Middle frontal gyrus (tissue), 1 donor: ENCODE measurements around the gene TMEM53.
"Not testable (repeated sequence)": the region's sequence is repeated elsewhere in the genome, so short reads cannot be mapped to it uniquely, and the experiment has no call there.

ENCODE experiments used
- DNase-seq: peaks from one replicate; pipeline ENCODE4 v3.0.0-alpha.2; 2015; ENCODE audit warnings: low spot score; ENCODE audit errors: extremely low spot score

TMEM53 gene

DNA sequence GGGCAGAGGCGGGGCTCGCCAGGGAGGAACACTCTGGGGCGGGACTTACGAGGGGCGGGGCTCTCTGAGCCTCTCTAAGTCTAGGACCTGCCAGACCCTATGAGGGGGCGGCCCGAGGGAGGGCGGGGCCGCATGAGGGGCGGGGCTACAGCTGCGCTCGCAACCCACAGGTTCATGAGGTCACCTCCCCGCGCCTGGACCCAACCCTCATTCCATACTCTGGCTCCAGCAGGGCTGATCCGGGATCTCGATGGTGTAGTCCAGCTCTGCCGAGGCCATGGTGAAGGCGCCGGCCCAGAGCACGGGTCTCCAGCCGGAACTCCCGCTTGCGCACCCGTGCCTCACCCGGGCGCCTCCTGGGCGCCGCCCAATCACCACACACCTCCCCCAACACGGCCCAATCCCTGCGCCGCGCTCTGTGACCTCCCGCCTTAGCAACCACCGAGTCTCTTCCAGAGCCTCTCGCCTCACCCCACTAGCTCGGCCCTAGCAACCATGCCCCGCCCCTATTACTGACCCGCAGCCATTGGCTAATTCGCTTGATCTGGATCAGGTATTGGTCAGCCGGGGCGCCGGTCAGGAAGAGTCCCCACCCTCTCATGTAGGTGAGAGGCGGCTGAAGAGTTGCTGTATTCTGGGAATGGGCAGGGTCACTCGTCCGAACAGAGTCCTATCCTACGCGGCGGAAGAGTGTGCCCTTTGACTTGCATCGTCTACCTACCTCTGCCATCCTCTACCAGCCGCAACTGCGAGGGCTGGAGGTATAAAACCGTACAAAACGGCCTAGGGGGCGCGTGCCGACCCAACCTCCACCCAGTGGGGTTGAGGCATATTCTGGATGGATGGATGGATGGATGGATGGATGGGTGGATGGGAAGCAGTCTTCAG, at the start of gene TMEM53, which contains the start of gene ARMH1:
TSS of gene TMEM53 (minus strand) at position 369 of the 888 bp plus-strand sequence. CDS start at position 279, 90 bp downstream.
TSS of gene ARMH1 (plus strand) at position 602 of the 888 bp plus-strand sequence. CDS start 14,984 bp downstream, outside the sequence.
- DNase-seq: peak; percentile 98

DNA sequence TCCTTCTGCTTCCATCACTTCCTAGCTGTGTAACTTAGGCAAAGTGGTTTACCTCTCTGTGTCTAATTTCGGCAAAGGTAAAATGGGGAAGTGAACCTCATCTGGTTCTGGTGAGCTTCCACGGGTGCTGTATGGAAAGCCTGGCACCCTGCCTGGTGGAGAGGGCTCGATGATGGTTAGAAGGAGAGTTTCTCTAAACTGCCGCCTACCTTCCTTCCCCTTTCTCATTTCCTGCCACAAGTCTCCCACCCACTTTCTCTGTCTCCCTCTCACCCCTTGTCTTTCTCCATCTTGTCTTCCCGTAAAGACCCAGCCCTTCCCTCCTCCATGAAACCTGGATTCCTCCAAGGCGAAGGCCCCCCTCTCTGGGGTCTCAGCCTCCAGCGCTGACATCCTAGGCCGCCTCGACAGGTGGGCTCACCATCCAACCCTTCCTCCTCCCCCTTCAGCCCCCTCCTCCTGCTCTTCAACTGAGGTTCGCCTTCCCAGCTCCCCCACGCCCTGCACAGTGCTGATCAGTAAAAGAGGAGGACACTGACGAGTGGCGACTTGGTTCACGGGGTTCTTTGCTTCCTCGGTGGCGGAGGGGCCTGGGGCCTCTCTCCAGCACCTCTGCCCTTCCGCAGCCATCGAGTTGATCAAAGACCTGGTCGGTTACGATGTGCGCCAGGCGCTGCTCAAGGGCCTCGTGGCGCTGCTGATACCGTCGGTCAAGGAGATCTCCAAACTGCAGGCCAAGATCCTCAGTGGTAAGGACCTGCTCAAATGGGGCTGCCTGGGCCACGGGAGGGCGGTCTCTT, 49.4 kb upstream of the TMEM53 start:
- DNase-seq: no peak

DNA sequence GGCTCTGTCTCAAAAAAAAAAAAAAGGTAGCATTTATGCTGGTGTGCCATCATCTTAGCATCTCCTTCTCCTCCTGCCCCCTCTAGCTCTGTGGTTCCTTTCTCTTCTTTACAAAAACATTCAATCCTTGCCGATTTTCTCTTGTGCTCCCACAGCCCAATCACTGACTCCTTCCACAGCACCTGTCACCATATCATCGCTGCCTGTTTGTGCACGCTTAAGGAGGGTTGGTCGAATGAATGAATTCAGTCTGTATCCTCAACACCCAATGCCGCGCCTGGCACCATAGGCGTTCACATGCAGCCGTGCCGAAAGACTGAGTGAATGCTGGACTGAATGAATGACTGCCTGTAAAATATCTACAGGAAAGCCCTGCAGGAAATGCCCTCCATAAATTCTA, 48.8 kb upstream of the TMEM53 start:
- no peak for DNase-seq

DNA sequence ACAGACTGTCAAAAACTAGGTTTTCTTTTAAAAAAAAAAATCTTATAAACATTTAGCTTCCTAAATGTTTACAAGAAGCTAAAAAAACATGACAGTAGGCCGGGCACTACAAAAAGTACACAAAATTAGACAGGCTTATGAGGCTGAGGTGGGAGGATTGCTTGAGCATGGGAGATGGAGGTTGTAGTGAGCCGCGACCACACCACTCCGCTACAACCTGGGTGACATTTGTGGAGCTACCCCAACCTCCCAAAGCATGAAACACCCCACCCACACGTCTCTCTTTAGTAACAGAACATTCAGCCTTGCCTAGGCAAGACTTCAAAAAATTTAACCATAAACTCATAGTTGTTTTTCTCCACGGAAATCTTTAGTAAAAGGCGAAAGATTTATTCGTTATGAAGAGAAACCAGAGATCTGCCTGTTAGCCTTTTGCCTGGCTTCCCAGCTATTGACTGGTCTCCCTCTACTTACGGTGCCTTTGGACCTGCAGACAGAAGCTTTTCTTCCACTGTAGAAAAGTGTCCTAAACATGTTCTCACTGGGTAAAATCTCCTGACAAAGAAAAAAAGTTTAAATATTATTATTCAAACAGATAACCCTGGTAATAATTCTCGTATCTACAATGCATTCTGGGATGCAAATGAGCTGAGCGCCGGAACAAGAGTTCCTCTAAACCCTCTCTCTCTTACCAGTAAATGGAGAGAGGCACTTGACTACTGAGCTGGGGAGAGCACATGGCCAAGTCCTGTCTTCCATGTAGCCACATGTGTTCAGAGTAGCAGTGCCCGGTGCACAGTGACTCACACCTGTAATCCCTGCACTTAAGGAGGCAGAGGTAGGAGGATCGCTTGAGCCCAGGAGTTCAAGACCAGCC, 47.4 kb upstream of the TMEM53 start:
- DNase-seq: peak; percentile 27

DNA sequence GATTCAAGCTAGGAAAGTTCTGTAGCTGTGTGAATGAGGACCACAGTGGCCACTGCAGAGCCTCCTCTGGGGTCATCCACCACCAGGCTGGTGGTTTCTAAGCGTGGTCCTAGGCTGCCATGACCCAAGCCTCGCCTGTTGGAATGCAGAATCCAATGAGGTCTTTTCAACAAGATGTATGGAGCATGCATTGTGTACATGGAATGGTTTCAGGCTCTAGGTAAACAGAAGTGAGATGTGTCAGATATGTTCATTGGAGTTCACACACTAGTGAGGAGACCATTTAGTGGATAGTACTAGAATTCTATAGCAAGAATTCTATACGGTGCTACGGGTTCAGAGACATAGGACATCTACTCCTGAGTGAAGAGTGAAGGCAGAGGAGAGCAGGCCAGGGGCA, 46.0 kb upstream of the TMEM53 start:
- DNase-seq: no peak

DNA sequence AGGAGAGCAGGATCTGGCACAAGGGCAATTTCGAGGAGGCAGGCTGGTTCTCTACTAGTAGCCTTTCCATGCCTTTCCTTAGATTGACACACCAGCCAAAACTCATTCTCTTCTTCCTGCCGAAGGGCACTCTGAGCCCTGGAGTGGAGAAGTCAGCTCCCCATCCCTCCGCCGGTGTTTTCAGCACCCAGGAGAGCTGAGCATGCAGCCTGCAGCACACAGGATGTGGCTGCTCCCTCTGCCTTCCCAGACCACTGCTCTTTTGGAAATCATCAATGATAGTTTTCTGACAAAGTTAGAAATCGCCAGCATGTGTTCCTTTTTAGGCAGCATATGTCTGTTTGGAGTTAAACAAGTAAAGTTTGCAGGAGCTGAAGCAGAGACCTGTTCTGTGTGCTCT, 45.0 kb upstream of the TMEM53 start:
- no peak for DNase-seq

DNA sequence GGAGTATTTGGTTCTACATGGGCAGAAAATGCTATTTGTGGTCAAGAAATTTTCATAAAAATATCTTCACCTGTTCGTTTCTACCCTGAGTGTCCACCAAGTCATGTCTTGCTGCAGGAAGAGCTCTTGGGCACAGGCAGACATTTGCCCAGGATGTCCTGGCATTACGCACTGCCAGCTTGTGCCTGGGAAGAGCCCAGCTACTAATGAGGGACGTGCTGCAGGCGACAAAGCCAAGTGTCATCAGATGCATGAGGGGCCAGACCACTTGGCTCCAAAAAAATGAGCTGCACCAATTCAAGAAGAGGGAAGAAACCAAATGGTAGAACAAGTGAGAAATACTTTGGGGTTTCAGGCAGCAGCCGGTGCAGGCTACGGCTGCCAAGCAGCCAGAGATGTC, 43.8 kb upstream of the TMEM53 start:
- DNase-seq: no peak

DNA sequence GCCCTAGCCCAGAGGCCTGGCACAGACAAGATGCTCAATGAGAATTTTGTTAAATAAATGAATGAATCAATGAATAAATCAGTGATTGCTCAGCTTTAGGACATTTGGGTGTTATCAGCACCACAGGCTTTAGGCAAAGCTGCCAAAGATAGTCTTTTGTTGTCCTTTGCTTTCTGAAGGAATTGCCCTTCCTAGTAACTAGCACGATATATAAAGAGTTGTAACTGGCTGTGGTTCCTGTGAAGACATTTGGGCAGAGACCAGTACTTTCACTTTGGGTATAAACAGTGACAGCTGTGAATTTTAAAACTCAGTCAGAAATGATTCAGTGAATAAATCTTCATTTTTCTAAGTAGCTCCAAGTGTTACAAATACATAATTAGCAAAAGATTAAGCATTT, 43.4 kb upstream of the TMEM53 start:
- DNase-seq: no peak

DNA sequence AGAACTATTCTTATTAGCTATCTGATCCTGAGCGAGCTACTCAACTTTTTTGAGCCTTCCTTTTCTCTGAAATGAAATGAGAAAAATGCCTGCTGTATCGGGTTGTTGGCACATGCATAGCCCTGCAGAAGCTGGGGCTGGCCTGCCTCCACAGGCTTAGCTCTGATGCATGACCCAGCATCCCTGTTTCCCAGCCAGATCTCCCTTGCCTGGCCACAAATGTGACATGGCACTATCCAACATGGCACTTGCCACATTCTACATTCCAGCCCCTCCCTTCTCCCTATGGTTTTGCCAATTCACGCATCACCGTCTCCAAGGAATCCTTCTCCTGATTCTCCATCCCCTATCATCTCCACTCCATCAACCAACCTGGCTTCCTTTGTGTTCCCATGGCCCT, 42.9 kb upstream of the TMEM53 start:
- no peak for DNase-seq

DNA sequence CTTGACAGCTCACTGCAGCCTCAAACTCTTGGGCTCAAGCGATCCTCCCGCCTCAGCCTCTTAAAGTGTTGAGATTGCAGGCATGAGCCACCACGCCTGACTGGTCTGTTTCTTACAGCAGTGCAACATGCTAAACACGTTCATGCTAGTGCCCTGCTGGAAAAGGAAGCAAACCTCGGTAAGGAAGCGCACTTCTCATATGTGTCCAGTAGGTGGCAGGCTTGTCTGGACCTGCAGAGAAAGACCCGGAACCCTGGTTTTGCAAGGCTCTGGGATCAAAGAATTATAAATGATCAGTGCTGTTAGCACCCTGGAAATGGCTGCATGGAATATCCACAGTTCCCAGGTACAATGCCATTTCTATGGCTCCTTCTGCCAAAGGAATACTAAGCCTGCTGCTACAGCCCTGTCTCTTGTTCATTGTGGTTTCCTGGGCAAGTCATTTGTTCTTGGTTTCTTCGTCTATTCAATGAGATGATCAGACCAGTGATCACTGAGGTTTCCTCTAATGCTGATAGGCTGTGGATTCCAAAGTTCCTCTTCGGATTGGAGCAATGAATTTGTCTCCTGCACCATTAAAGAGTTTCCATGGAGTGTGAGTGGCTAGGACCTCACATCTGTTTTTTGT, 40.8 kb upstream of the TMEM53 start:
- peak; percentile 75 for DNase-seq

DNA sequence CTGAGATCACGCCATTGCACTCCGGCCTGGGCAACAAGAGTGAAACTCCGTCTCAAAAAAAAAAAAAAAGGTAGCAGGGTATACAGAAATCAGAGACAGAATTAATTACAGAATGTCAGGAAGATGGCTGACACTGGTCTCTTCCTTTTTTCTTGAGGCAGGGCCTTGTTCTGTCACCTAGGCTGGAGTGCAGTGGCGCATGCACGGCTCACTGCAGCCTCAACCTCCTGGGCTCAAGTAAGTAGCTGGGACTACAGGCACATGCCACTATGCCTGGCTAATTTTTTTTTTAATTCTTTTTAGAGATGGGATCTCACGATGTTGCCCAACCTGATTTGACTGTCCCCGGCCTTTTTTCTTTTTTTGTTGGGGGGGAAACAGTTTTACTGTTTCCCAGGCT, 40.3 kb upstream of the TMEM53 start:
- no peak for DNase-seq

DNA sequence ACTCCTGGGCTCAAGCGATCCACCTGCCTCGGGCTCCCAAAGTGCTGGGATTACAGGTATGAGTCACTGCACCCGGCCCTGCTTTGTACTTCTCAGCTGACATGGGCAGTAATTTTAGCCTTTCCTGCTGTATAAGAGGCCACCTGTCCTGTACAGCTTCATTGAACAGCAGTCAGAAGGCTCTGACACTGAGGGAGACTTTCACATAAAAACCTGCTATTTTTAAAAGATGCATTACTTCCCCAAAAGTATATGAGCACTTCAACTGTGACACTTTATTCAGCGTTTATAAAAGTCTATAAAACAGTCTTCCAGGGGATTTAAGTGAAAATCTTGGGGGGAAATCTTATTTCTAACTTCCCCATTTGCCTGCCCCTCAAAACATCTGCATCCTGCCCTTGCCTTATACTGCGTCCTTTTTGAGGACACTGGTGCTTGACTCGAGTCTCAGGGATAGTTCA, 39.1 kb upstream of the TMEM53 start:
- no peak for DNase-seq

DNA sequence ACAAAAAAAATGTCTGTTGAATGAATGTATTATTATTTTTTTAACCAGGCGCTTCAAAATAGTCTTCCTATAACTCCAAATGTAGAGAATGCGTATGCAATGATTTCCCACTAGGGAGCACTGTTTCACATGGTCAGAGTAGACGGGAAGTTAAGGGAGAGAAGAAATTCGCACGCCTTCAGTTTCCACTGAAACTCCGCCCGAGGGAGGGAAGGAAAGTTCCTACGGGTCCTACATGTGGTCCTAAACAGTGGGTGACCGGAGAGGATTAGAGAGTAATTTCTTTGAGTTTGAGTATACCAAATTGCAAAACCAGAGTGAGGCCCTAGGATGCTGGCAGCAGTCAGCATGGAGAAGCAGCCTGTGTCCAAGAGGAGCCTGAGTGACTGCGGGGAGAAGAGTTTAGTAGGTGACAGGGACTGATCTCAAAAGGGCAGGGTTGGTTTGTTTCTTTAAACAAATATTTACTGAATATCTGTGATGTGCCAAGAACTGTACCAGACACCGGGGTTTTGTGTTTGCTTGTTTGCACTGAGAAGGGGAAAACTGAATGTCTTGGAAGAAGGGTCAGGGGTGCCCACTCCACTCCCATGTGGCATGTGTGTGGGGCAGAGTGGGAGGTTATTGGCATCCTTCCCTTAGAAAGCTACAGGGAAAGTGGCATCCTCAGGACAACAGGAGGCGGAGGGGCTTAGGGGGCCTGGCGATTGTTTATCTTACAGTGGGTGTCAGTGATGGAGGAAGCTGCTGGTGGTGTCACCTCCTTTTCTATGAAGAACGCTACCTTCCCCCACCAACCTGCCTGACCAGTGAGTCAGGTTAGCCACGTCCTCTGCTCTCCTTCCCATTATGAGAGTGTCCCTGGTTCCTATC, 33.9 kb upstream of the TMEM53 start:
- DNase-seq: no peak

DNA sequence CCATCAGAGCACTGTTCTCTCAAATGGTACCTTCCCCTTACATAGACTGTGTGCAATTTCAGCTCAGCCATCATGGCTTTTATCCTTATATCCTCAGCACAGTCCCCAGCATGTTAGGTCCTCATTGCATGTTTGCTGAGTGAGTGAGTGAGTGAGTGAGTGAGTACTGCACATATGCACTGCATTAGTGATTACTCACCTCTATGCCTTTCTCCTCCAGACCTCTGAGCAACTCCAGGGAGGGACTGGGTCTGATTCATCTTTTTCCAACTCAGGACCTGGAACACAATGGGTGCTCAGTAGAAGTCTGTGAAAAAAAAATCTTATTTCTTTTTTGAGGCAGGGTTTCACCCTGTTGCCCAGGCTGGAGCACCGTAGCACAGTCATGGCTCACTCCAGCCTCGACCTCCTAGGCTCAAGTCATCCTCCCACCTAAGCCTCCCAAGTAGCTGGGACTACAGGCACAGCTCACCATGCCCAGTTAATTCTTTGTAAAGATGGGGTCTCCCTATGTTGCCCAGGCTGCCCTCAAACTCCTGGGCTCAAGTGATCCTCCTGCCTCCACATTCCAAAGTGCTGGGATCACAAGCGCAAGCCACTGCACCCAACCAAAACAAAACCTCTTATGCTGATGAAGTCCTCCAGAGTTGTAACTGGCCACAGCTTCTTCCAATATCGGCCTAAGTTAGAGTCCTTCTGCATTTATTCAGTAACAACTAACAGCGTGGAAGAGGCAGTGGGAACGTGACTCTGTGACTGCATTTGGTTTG, 33.0 kb upstream of the TMEM53 start:
- no peak for DNase-seq

DNA sequence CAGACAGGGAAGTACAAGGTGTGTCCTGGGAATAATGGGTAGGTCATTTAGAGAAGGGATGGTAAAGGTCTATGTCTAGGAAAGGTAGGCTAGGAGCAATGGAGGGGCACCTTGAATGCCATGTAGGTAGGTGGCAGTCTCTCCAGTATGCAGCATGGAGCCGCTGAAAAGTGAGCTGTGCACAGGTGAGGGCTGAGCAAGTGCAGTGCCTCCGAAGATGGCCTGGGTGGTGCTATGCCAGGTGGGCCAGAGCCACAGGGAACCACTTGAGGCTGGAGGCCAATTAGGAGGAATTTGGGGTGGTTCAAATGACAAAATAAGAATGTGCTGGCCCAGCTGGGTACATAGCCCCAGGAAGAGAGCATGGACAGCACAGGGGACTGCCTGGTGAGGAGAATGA, 31.7 kb upstream of the TMEM53 start:
- no peak for DNase-seq

DNA sequence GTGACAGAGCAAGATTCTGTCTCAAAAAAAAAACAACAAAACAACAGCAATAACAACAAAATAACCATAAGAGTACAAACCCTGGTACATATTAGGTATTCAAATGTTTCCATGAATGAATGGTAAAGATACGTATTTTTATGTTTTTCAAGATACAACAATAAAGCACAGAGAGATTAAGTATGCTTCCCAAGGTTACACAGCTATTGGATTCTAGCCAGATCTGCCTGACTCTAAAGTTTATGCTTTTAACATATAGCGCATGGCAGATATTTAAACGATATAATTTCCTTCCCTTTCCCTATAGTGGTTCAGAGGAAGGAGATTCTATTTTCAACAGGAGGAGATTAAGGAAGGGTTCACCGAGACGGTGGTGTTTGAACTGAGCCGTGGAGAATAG, 31.2 kb upstream of the TMEM53 start:
- no peak for DNase-seq

DNA sequence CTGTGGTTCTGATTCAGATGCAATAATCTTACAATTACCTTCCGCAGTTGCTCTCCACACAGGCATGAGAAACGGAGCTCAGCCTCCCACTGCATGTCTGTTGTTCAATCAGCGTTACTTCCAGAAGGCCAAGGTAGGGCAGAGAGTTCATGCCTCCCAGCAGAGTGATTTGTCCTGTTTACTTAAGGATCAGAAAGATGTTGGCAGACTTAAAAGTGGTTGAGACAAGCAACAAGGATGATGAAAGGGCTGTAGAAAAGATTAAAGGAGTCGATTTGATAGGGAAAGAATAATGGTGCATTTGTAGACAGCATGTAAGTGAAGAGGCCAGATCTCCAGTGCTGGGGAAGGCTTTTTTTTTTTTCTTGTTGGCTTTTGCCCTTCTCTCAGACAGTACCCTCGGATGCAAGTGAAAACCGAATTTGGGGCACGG, 26.9 kb upstream of the TMEM53 start:
- DNase-seq: no peak

DNA sequence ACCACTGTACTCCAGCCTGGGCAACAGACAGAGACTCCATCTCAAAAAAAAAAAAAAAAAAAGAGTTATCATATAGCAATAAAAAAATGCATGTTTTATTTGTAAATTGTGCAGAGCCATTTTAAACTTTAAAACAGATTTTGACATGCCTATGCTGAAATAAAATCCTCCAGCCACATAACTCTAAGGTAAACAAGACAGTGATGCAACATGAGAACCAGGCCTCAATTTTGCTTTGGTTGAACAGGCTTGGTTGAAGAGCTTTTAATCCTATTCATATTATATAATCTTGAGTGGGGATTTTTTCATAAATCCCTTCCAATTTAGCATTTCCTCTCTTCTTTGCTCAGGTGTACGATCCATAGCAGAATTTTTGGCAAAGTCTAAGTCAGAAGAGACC, 26.3 kb upstream of the TMEM53 start:
- DNase-seq: no peak

DNA sequence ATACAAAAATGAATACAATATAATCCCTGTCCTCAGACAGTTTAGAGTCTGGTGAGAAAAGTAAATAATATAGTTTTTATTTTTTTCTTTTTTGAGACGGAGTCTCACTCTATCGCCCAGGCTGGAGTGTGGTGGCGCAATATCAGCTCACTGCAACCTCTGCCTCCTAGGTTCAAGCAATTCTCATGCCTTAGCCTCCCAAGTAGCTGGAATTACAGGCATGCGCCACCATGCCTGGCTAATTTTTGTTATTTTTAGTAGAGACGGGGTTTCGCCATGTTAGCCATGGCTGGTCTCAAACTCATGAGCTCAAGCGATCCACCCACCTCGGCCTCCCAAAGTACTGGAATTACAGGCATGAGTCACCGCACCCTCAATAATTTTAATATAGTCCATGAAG, 25.1 kb upstream of the TMEM53 start:
- not testable (repeated sequence) for DNase-seq
